OCI-LY1 (cell line): Measurements from ENCODE around the gene P2RY11.

Experiments
- H2AFZ ChIP-seq: fragments of 200-600 bp; sonication (generic), shearing (Covaris generic); 2 replicates; pipeline ENCODE4 v1.6.0; 2014; ENCODE audit warnings: antibody characterized with exemption, mild to moderate bottlenecking, low read length
- H3F3A ChIP-seq: fragments of 200-600 bp; sonication (generic), shearing (Covaris generic); 2 replicates; pipeline ENCODE4 v1.6.0; 2014; ENCODE audit warnings: mild to moderate bottlenecking, antibody characterized with exemption, low read length, moderate library complexity; ENCODE audit not compliant: insufficient read depth
- H3K27ac ChIP-seq: fragments of 200-600 bp; sonication (generic); 2 replicates; pipeline ENCODE4 v1.5.1; 2014; ENCODE audit warnings: low read length, mixed run types, mild to moderate bottlenecking, low read depth; ENCODE audit not compliant: poor library complexity, severe bottlenecking
- H3K27me3 ChIP-seq: fragments of 200-600 bp; sonication (generic); 2 replicates; pipeline ENCODE4 v1.6.0; 2014; ENCODE audit warnings: antibody characterized with exemption, mild to moderate bottlenecking, low read length, moderate library complexity; ENCODE audit not compliant: insufficient read depth
- H3K36me3 ChIP-seq: fragments of 200-600 bp; sonication (generic); 2 replicates; pipeline ENCODE4 v1.6.1; 2014; ENCODE audit warnings: mild to moderate bottlenecking, antibody characterized with exemption, low read length, moderate library complexity, mixed read lengths; ENCODE audit not compliant: insufficient read depth
- H3K4me1 ChIP-seq: fragments of 200-600 bp; sonication (generic); 2 replicates; pipeline ENCODE4 v1.5.1; 2014; ENCODE audit warnings: mild to moderate bottlenecking, low read length, moderate library complexity; ENCODE audit not compliant: insufficient read depth, severe bottlenecking
- H3K4me2 ChIP-seq: fragments of 200-600 bp; sonication (generic), shearing (Covaris generic); 2 replicates; pipeline ENCODE4 v1.6.1; 2014; ENCODE audit warnings: low read length
- H3K4me3 ChIP-seq: fragments of 200-600 bp; sonication (generic); 2 replicates; pipeline ENCODE4 v1.5.1; 2014; ENCODE audit warnings: low read length, low read depth, mild to moderate bottlenecking, mixed read lengths; ENCODE audit not compliant: poor library complexity, severe bottlenecking
- H3K79me2 ChIP-seq: fragments of 200-600 bp; shearing (Covaris generic); 2 replicates; pipeline ENCODE4 v1.6.1; 2016; ENCODE audit warnings: mixed run types, low read length, mixed read lengths; ENCODE audit not compliant: insufficient read depth
- H3K9ac ChIP-seq: fragments of 200-600 bp; sonication (generic), shearing (Covaris generic); 2 replicates; pipeline ENCODE4 v1.6.1; 2014; ENCODE audit warnings: mild to moderate bottlenecking, low read length, mixed read lengths
- H3K9me2 ChIP-seq: fragments of 200-600 bp; sonication (generic), shearing (Covaris generic); 2 replicates; pipeline ENCODE4 v1.6.1; 2014; ENCODE audit warnings: low read depth, mild to moderate bottlenecking, low read length, mixed read lengths
- H3K9me3 ChIP-seq: fragments of 200-600 bp; shearing (Covaris generic); 2 replicates; pipeline ENCODE4 v1.6.1; 2014; ENCODE audit warnings: low read length, mixed read lengths
- H4K20me1 ChIP-seq: fragments of 200-600 bp; sonication (generic), shearing (Covaris generic); 2 replicates; pipeline ENCODE4 v1.6.0; 2016; ENCODE audit warnings: mild to moderate bottlenecking, low read length; ENCODE audit not compliant: insufficient read depth
- EZH2 ChIP-seq: fragments of 200-600 bp; sonication (generic), shearing (Covaris generic); IDR thresholded peaks from 2 replicates; pipeline ENCODE4 v1.8.0; 2017; ENCODE audit warnings: borderline replicate concordance, mixed run types, mild to moderate bottlenecking, antibody characterized with exemption, low read length, moderate library complexity, mixed read lengths
- TF ChIP-seq, protein P1 (sequence below): fragments of 200-600 bp; sonication (generic), shearing (Covaris generic); IDR thresholded peaks from 2 replicates; pipeline ENCODE4 v1.5.1; 2017; ENCODE audit warnings: mild to moderate bottlenecking, antibody characterized with exemption, low read length, moderate library complexity, mixed read lengths

The P2RY11 gene

GRCh38 chr19:10091370-10091687 is 20.2 kb upstream of the P2RY11 start:
- no peak overlapping the region for H3K4me2 ChIP-seq
- H3K27ac ChIP-seq = no peak overlapping the region

GRCh38 chr19:10091895-10092641 is 19.4 kb upstream of the P2RY11 start:
- H3K4me1 ChIP-seq = peaks cover 21% of the 10 kb centered on the region
- H3F3A ChIP-seq = no peaks in the 10 kb centered on the region; the same call in 1 of the 2 replicates
- H3K4me2 ChIP-seq = no peak overlapping the region
- H3K4me3 ChIP-seq = no peak overlapping the region
- peak overlapping the region; percentile 33 for H3K27ac ChIP-seq
- no peaks in the 10 kb centered on the region for H3K79me2 ChIP-seq
- no peak overlapping the region for H3K9ac ChIP-seq
- H4K20me1 ChIP-seq = no peaks in the 10 kb centered on the region
- H3K27me3 ChIP-seq = no peaks in the 10 kb centered on the region
- H3K36me3 ChIP-seq = peaks cover 45% of the 10 kb centered on the region
- H3K9me3 ChIP-seq = no peaks in the 10 kb centered on the region
- no peak for TF ChIP-seq EZH2
- TF ChIP-seq, protein P1, sequence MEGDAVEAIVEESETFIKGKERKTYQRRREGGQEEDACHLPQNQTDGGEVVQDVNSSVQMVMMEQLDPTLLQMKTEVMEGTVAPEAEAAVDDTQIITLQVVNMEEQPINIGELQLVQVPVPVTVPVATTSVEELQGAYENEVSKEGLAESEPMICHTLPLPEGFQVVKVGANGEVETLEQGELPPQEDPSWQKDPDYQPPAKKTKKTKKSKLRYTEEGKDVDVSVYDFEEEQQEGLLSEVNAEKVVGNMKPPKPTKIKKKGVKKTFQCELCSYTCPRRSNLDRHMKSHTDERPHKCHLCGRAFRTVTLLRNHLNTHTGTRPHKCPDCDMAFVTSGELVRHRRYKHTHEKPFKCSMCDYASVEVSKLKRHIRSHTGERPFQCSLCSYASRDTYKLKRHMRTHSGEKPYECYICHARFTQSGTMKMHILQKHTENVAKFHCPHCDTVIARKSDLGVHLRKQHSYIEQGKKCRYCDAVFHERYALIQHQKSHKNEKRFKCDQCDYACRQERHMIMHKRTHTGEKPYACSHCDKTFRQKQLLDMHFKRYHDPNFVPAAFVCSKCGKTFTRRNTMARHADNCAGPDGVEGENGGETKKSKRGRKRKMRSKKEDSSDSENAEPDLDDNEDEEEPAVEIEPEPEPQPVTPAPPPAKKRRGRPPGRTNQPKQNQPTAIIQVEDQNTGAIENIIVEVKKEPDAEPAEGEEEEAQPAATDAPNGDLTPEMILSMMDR = no peak
- no peak overlapping the region for H2AFZ ChIP-seq
- no peaks in the 10 kb centered on the region for H3K9me2 ChIP-seq

More at GRCh38 chr19:10091370-10091687, 20.2 kb upstream of the P2RY11 start:
- Histone ChIP-seq H3K9me2 (no peaks in the 10 kb centered on the region), H3K27me3 (no peaks in the 10 kb centered on the region), H3K4me1 (peaks cover 18% of the 10 kb centered on the region), H3K9ac (no peak overlapping the region), H3F3A (no peaks in the 10 kb centered on the region; the same call in 1 of the 2 replicates), H3K36me3 (peaks cover 45% of the 10 kb centered on the region), H2AFZ (no peak overlapping the region), H4K20me1 (no peaks in the 10 kb centered on the region), H3K79me2 (no peaks in the 10 kb centered on the region), H3K4me3 (no peak overlapping the region), H3K9me3 (no peaks in the 10 kb centered on the region)
- TF ChIP-seq EZH2 = no peak
- TF ChIP-seq, protein P1 = no peak

DNA sequence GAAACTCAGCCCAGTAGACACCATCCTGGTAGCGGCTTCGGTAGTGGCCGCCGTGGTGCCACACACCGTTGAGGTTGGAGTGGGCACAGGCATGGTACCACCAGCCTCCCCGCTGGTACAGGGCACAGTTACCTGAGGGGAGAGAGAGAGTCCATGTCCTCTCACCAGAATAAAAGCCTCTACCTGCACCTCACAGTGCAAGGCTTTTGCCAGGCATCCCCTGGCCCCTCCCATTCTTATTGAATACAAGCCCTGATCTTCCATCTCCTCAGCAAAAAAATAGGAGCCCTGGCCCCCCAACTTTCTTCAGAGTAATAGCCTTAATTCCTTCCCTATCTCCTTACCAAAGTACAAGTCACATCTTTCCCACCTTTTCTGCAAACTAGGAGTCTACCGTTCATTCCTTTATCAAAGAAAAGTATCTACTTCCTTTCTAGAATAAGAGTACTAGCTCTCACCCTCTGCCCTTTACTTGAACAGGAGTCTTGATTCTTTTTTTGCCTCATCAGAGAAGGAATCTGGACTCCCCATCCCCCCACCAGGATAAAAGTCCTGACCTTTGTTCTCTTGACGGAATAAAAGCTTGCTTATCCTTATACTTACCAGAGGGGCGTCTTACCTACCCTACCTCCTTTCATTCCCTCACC is 18.7 kb upstream of the P2RY11 start:
- Histone ChIP-seq H2AFZ (no peak overlapping the region), H3K4me2 (no peak overlapping the region), H3K4me1 (peaks cover 19% of the 10 kb centered on the region), H3K9me3 (no peaks in the 10 kb centered on the region), H3K4me3 (no peak overlapping the region), H3K27ac (no peak overlapping the region), H3K36me3 (peaks cover 45% of the 10 kb centered on the region), H3K9ac (no peak overlapping the region), H3K79me2 (no peaks in the 10 kb centered on the region), H3K27me3 (no peaks in the 10 kb centered on the region), H3K9me2 (no peaks in the 10 kb centered on the region), H3F3A (no peaks in the 10 kb centered on the region; the same call in 1 of the 2 replicates), H4K20me1 (no peaks in the 10 kb centered on the region)
- TF ChIP-seq, protein P1 = no peak
- no peak for TF ChIP-seq EZH2
